ENCODE results near the gene OXNAD1. TPM values are rescaled to one million over a fixed set of nuclear protein-coding genes. Genes with fewer than 3 reads are reported as not detected.
"Not testable (repeated sequence)": the region's sequence is repeated elsewhere in the genome, so short reads cannot be mapped to it uniquely, and the experiment has no call there.

The OXNAD1 gene
- total and polyA plus RNA-seq, 2 experiments from 2014 or later: 9.8 to 10.8 TPM

GRCh38 chr3:16309558-16309957 is 44.5 kb downstream of the OXNAD1 start:
- no peaks in the 10 kb centered on the region for H3K79me2 ChIP-seq (ENCODE audit: insufficient read depth)
- 0 out of 2 replicates have a peak, but pooled peaks cover 6% of the 10 kb centered on the region for H3K36me3 ChIP-seq (ENCODE audit: low read depth)
- no peaks in the 10 kb centered on the region for H3K9me3 ChIP-seq (ENCODE audit: low read depth)
- no peak overlapping the region for H3K27ac ChIP-seq
- no peaks in the 10 kb centered on the region for H3K27me3 ChIP-seq (replicated peaks; ENCODE audit: insufficient read depth)
- WGBS, 2 experiments (ENCODE audit: low coverage in 1 of 2, low lambda C conversion rate in 2 of 2, missing lambda C conversion rate in 2 of 2): 48 to 100% methylated on average over 1 to 2 of the region's 2 CpGs
- H4K20me1 ChIP-seq (ENCODE audit: insufficient read depth): no peaks in the 10 kb centered on the region
- H3K9ac ChIP-seq: no peak overlapping the region
- no peak for TF ChIP-seq EZH2 (IDR thresholded peaks at IDR 0.05; ENCODE audit: insufficient read depth, poor library complexity, severe bottlenecking)
- no peaks in the 10 kb centered on the region for H3K9me2 ChIP-seq (ENCODE audit: insufficient read depth)
- H3K4me2 ChIP-seq (ENCODE audit: unreplicated experiment): no peak overlapping the region
- in situ Hi-C loops (cut with MboI): loop anchor here (10.0 kb wide), 1 partner anchor 205 kb away; the partner anchor contains the start of gene RFTN1
- DNase-seq: peak; percentile 50
- peaks cover 30% of the 10 kb centered on the region for H3F3A ChIP-seq (ENCODE audit: insufficient read depth)
- peaks cover 18% of the 10 kb centered on the region for H3K4me1 ChIP-seq (ENCODE audit: insufficient read depth)
- no peak overlapping the region for H2AFZ ChIP-seq
- no peak overlapping the region for H3K4me3 ChIP-seq

GRCh38 chr3:16310486-16310885 is 45.5 kb downstream of the OXNAD1 start:
- H3K27me3 ChIP-seq (replicated peaks; ENCODE audit: insufficient read depth); H3K79me2 ChIP-seq (ENCODE audit: insufficient read depth); H2AFZ ChIP-seq; in situ Hi-C loops (cut with MboI); H3K4me2 ChIP-seq (ENCODE audit: unreplicated experiment); H3K9ac ChIP-seq; H3K4me3 ChIP-seq; DNase-seq; H3K9me3 ChIP-seq (ENCODE audit: low read depth); H3K9me2 ChIP-seq (ENCODE audit: insufficient read depth); H3K27ac ChIP-seq; H4K20me1 ChIP-seq (ENCODE audit: insufficient read depth): not testable (repeated sequence)
- Histone ChIP-seq H3K36me3 (ENCODE audit: low read depth) (peaks cover 12% of the 10 kb centered on the region; the same call in 1 of the 2 replicates), H3F3A (ENCODE audit: insufficient read depth) (peaks cover 30% of the 10 kb centered on the region), H3K4me1 (ENCODE audit: insufficient read depth) (peaks cover 18% of the 10 kb centered on the region)
- 99% methylated on average over 7 of the region's 7 CpGs for WGBS, 2 experiments (ENCODE audit: low coverage in 1 of 2, low lambda C conversion rate in 2 of 2, missing lambda C conversion rate in 2 of 2)

- Histone ChIP-seq H4K20me1 (ENCODE audit: insufficient read depth) (no peaks in the 10 kb centered on the region), H3K79me2 (ENCODE audit: insufficient read depth) (no peaks in the 10 kb centered on the region), H3K9ac (peak overlapping the region; percentile 22; the same call in 1 of the 2 replicates), H3F3A (ENCODE audit: insufficient read depth) (peaks cover 30% of the 10 kb centered on the region), H2AFZ (no peak overlapping the region), H3K4me1 (ENCODE audit: insufficient read depth) (peaks cover 18% of the 10 kb centered on the region), H3K27ac (peak overlapping the region; percentile 68), H3K36me3 (ENCODE audit: low read depth) (peaks cover 13% of the 10 kb centered on the region; the same call in 1 of the 2 replicates), H3K4me3 (no peak overlapping the region), H3K9me2 (ENCODE audit: insufficient read depth) (no peaks in the 10 kb centered on the region), H3K27me3 (replicated peaks; ENCODE audit: insufficient read depth) (no peaks in the 10 kb centered on the region), H3K4me2 (ENCODE audit: unreplicated experiment) (peak overlapping the region; percentile 32), H3K9me3 (ENCODE audit: low read depth) (no peaks in the 10 kb centered on the region)
- in situ Hi-C loops (cut with MboI): no loop called here
- TF ChIP-seq EZH2 (IDR thresholded peaks at IDR 0.05; ENCODE audit: insufficient read depth, poor library complexity, severe bottlenecking): no peak
- no peak for TF ChIP-seq EZH2phosphoT487 (IDR thresholded peaks at IDR 0.05; ENCODE audit: insufficient read depth, low read depth)
- WGBS, 2 experiments (ENCODE audit: low coverage in 1 of 2, low lambda C conversion rate in 2 of 2, missing lambda C conversion rate in 2 of 2): 26 to 31% methylated on average over 6 of the region's 6 CpGs
- DNase-seq: peak; percentile 89
Measured at GRCh38 chr3:16311960-16312451, 47.0 kb downstream of the OXNAD1 start.

GRCh38 chr3:16313886-16314645 is 49.1 kb downstream of the OXNAD1 start:
- Histone ChIP-seq H3K9me2 (ENCODE audit: insufficient read depth) (no peaks in the 10 kb centered on the region), H3K9me3 (ENCODE audit: low read depth) (no peaks in the 10 kb centered on the region), H3K9ac (no peak overlapping the region), H2AFZ (no peak overlapping the region), H3K4me1 (ENCODE audit: insufficient read depth) (peaks cover 18% of the 10 kb centered on the region), H3K79me2 (ENCODE audit: insufficient read depth) (no peaks in the 10 kb centered on the region), H3K36me3 (ENCODE audit: low read depth) (peaks cover 19% of the 10 kb centered on the region; the same call in 1 of the 2 replicates), H3F3A (ENCODE audit: insufficient read depth) (peaks cover 30% of the 10 kb centered on the region), H3K4me2 (ENCODE audit: unreplicated experiment) (no peak overlapping the region), H3K27ac (no peak overlapping the region), H3K4me3 (no peak overlapping the region), H3K27me3 (replicated peaks; ENCODE audit: insufficient read depth) (no peaks in the 10 kb centered on the region), H4K20me1 (ENCODE audit: insufficient read depth) (no peaks in the 10 kb centered on the region)
- DNase-seq: no peak
- 95 to 97% methylated on average over 5 of the region's 5 CpGs for WGBS, 2 experiments (ENCODE audit: low coverage in 1 of 2, low lambda C conversion rate in 2 of 2, missing lambda C conversion rate in 2 of 2)
- in situ Hi-C loops (cut with MboI): no loop called here
- TF ChIP-seq EZH2 (IDR thresholded peaks at IDR 0.05; ENCODE audit: insufficient read depth, poor library complexity, severe bottlenecking): no peak
- no peak for TF ChIP-seq EZH2phosphoT487 (IDR thresholded peaks at IDR 0.05; ENCODE audit: insufficient read depth, low read depth)

All from GM23248 (cell line).